Measurements from ENCODE around the gene OSBP2.

DNA sequence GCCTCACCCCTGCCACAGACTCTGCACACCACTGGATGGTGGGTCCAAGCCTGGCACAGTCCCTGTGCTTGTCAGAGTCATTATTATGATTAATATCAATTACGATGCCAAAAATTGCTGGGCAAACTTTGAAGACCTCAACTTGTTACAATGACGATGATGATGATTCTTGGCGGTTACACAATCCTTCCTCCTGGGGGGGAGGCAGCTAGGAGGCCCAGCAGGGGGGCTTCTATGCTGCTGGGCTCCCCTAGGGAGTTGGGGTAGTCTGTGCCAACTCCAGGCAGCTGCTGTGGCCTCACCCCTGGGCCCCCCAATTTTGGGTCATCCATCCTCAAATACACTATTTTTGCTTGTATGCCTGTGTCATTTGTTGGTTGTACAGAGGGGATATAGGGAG, 47.1 kb upstream of the OSBP2 start:
- TF ChIP-seq ZFP3 (CRISPR knock-in tag; IDR thresholded peaks at IDR 0.05) (no peak), ZNF70 (CRISPR knock-in tag; IDR thresholded peaks at IDR 0.05) (no peak)
- TF ChIP-seq, protein P1, sequence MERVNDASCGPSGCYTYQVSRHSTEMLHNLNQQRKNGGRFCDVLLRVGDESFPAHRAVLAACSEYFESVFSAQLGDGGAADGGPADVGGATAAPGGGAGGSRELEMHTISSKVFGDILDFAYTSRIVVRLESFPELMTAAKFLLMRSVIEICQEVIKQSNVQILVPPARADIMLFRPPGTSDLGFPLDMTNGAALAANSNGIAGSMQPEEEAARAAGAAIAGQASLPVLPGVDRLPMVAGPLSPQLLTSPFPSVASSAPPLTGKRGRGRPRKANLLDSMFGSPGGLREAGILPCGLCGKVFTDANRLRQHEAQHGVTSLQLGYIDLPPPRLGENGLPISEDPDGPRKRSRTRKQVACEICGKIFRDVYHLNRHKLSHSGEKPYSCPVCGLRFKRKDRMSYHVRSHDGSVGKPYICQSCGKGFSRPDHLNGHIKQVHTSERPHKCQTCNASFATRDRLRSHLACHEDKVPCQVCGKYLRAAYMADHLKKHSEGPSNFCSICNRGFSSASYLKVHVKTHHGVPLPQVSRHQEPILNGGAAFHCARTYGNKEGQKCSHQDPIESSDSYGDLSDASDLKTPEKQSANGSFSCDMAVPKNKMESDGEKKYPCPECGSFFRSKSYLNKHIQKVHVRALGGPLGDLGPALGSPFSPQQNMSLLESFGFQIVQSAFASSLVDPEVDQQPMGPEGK (CRISPR knock-in tag; IDR thresholded peaks at IDR 0.05; ENCODE audit: borderline replicate concordance), result no peak
- TF ChIP-seq, protein P2, sequence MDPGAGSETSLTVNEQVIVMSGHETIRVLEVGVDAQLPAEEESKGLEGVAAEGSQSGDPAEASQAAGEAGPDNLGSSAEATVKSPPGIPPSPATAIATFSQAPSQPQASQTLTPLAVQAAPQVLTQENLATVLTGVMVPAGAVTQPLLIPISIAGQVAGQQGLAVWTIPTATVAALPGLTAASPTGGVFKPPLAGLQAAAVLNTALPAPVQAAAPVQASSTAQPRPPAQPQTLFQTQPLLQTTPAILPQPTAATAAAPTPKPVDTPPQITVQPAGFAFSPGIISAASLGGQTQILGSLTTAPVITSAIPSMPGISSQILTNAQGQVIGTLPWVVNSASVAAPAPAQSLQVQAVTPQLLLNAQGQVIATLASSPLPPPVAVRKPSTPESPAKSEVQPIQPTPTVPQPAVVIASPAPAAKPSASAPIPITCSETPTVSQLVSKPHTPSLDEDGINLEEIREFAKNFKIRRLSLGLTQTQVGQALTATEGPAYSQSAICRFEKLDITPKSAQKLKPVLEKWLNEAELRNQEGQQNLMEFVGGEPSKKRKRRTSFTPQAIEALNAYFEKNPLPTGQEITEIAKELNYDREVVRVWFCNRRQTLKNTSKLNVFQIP (CRISPR knock-in tag; IDR thresholded peaks at IDR 0.05; ENCODE audit: borderline replicate concordance, low read depth), result no peak

Measured in SK-N-SH treated with all-trans-retinoic acid at 6 μM for 48 hours (cell line).